K562 treated with DMSO at 1 percent for 24 hours (cell line): ENCODE data around the gene NOX5. TPM values are rescaled to one million over a fixed set of nuclear protein-coding genes. Genes with fewer than 3 reads are reported as not detected.

Experiments used
- total RNA-seq: library from RNA; unstranded; fragments of 300-600 nt; gene quantifications from 2 replicates; pipeline ENCODE4 v1.2.3, GENCODE V29; 2022; ENCODE audit warnings: low read depth; ENCODE audit not compliant: insufficient read depth

The NOX5 gene
- total RNA-seq, result not detected in 2 replicates

GRCh38 chr15:69014454-69014853, at the start of gene NOX5:
TSS of gene NOX5 (plus strand) at chr15:69014695. CDS start at chr15:69014736, 41 bp downstream.

Other genes starting within 250 kb of the NOX5 start
- gene ANP32A, start 193.8 kb upstream of the NOX5 start, total RNA-seq, result 106 and 111 TPM in 2 replicates
- gene SPESP1, start 84.2 kb upstream of the NOX5 start, total RNA-seq, result not detected in 2 replicates
- gene GLCE, start 145.9 kb downstream of the NOX5 start, total RNA-seq, result 13.9 and 14.6 TPM in 2 replicates